HG03460 (cell line): ENCODE results near the gene PRDM16.

Experiments
- ATAC-seq: cut with Tn5 transposase; IDR thresholded peaks from one replicate; pipeline ENCODE4 v1.9.1; 2021; ENCODE audit not compliant: unreplicated experiment

The PRDM16 gene

GRCh38 chr1:3329640-3330281 lies 260.8 kb downstream of the PRDM16 start:
- ATAC-seq = no peak

- no peak for ATAC-seq
Measured at GRCh38 chr1:3330771-3331245, 261.8 kb downstream of the PRDM16 start.

GRCh38 chr1:3331564-3331963 lies 262.6 kb downstream of the PRDM16 start:
- no peak for ATAC-seq

GRCh38 chr1:3332043-3332442 lies 263.0 kb downstream of the PRDM16 start:
- ATAC-seq = no peak

- ATAC-seq = no peak
Measured at GRCh38 chr1:3332662-3333061, 263.7 kb downstream of the PRDM16 start.

GRCh38 chr1:3333903-3334302 lies 264.9 kb downstream of the PRDM16 start:
- ATAC-seq = no peak

GRCh38 chr1:3334366-3334765 lies 265.4 kb downstream of the PRDM16 start:
- no peak for ATAC-seq

GRCh38 chr1:3335754-3336640 lies 267.0 kb downstream of the PRDM16 start:
- no peak for ATAC-seq

- no peak for ATAC-seq
Measured at GRCh38 chr1:3336641-3337630, 267.9 kb downstream of the PRDM16 start.

- no peak for ATAC-seq
Measured at GRCh38 chr1:3337798-3338724, 269.1 kb downstream of the PRDM16 start.

- no peak for ATAC-seq
Measured at GRCh38 chr1:3338725-3339070, 269.7 kb downstream of the PRDM16 start.

- no peak for ATAC-seq
Measured at GRCh38 chr1:3339856-3340255, 270.9 kb downstream of the PRDM16 start.

GRCh38 chr1:3340548-3341235 lies 271.7 kb downstream of the PRDM16 start:
- ATAC-seq = no peak

- no peak for ATAC-seq
Measured at GRCh38 chr1:3341236-3341994, 272.4 kb downstream of the PRDM16 start.

GRCh38 chr1:3342960-3343359 lies 274.0 kb downstream of the PRDM16 start:
- ATAC-seq = no peak

- no peak for ATAC-seq
Measured at GRCh38 chr1:3344395-3344794, 275.4 kb downstream of the PRDM16 start.

GRCh38 chr1:3345792-3346191 lies 276.8 kb downstream of the PRDM16 start:
- ATAC-seq = no peak

GRCh38 chr1:3346478-3346877 lies 277.5 kb downstream of the PRDM16 start:
- ATAC-seq = no peak
